Stromal cell of bone marrow (primary cell): ENCODE data around the gene ZNF841.
"Not testable (repeated sequence)": the region's sequence is repeated elsewhere in the genome, so short reads cannot be mapped to it uniquely, and the experiment has no call there.

Source experiments
- DNase-seq: peaks from one replicate; pipeline ENCODE4 v3.0.0-alpha.2; 2012; ENCODE audit warnings: low read depth

The ZNF841 gene

DNA sequence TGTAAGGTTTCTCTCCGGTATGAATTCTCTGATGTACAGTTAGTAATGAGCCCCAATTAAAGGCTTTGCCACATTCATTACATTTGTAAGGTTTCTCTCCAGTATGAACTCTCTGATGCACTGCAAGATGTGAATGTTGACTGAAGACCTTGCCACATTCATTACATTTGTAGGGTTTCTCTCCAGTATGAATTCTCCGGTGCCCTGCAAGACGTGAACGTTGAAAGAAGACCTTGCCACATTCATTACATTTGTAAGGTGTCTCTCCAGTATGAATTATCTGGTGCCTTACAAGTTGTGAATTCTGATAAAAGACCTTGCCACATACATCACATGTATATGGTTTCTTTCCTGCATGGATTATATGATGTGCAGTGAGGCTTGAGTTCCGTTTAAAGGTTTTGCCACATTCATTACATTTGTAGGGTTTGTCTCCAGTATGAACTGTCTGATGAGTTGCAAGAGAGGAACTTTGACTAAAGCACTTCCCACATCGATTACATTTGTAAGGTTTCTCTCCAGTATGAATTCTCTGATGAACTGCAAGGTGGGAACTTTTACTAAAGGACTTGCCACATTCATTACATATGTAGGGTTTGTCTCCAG lies 29.2 kb downstream of the ZNF841 start:
- no peak for DNase-seq

GRCh38 chr19:52065399-52065798 lies 30.2 kb downstream of the ZNF841 start:
- no peak for DNase-seq

GRCh38 chr19:52056480-52056879 lies 39.1 kb downstream of the ZNF841 start:
- not testable (repeated sequence) for DNase-seq

DNA sequence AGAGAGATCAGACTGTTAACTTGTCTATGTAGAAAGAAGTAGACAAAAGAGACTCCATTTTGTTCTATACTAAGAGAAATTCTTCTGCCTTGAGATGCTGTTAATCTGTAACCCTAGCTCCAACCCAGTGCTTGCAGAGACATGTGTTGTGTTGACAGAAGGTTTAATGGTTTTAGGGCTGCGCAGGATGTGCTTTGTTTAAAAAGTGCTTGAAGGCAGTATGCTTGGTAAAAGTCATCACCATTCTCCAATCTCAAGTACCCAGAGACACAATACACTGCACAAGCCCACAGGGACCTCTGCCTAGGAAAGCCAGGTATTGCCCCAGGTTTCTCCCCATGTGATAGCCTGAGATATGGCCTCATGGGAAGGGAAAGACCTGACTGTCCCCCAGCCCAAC lies 43.8 kb downstream of the ZNF841 start:
- not testable (repeated sequence) for DNase-seq

DNA sequence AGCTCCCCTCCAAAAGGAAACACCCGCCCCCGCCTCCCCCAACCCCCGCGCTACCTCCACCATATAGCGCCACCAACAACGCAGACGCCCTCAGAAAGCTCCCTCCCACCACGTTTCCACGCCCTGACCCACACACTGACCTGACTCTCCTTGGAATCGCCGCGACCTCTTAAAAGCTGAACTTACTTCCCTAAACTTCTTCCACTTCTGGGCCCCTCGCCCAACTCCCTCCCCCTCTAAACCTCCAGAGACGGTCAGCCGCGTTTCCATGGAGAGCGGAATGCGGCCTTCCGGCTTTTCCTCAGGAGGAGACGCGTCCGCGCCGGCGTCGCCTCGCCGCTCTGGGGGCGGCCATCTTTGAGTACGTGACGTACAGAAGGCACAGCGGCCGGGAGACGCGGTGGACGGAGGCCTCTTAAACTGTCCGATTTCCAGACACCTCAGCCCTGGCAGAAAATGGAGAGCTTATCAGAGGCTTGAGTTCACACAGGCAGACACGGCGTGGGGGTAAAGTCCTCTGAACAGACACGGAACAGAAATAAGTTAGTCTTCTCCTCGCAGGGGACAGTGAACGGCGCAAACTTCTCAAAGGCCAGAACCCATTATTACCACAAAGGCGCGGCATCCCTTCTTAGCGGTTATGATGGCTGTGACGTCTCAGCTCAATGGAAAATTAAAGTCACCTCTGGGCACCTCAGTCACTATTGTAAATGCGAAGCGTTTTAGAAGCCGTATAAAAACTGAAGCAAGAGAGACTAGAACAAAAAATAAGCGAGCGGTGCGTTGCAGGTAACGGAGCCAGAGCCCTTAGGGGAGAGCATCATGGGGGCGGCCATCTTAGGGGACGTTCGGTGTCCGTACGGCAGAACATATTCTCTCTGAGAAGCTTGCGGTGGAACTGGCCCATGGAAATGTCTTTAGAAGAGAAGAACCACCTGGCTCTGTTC lies 46.7 kb downstream of the ZNF841 start, which contains the start of gene ZNF432:
Gene ZNF432, minus strand, starts transcription at position 284 of the 947 bp plus-strand sequence. CDS start 1,970 bp downstream, outside the sequence.
- peak; percentile 92 for DNase-seq

DNA sequence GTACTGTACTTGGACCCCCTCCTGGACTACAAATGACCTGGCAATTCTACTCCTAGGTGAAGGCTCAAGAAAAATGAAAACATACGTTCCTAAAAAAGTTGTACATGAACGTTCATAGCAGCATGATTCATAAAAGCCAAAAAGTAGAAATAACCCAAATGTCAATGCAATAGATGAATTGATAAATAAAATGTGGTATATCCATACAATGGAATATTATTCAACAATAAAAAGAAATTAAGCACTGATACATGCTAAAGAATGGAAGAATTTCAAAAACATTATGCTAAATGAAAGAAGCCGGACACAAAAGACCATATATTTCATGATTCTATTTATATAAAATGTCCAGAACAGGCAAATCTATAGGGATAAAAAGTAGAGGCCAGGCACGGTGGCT lies 56.4 kb downstream of the ZNF841 start:
- DNase-seq: no peak

DNA sequence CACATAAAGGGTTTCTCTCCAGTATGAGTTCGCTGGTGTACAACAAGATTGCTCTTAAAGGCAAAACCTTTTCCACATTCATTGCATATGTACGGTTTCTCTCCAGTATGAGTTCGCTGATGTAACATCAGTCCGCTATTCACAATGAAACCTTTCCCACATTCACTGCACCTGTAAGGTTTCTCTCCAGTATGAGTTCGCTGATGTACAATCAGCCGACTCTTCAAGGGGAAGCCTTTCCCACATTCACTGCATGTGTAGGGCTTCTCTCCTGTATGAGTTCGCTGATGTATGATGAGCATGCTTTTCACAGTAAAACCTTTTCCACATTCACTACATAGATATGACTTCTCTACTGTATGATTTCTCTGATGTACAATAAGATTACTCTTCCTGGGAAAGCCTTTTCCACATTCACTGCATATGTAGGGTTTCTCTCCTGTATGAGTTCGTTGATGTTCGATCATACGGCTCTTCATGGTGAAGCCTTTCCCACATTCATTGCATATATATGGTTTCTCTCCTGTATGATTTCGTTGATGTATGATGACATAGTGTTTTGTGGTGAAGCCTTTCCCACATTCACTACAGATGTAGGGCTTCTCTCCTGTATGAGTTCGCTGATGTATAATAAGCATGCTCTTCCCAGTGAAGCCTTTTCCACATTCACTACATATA lies 61.4 kb downstream of the ZNF841 start:
- DNase-seq: no peak

DNA sequence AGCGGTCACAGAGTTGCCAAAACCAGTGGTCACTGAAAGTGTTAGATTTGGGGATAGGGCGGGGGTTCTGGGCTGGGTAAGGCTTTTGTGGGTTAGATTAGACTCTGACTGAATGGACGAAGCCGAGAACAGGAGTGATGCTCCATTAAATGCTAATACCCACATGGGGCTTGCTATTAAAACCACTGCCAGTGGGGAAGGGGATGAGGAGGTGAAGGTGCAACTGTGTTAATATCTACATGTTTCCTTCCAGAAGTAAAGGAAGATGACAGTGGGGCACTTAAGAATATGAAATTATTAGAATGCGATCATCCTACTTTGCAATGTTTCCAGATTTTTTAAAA lies 66.8 kb downstream of the ZNF841 start:
- DNase-seq: no peak

DNA sequence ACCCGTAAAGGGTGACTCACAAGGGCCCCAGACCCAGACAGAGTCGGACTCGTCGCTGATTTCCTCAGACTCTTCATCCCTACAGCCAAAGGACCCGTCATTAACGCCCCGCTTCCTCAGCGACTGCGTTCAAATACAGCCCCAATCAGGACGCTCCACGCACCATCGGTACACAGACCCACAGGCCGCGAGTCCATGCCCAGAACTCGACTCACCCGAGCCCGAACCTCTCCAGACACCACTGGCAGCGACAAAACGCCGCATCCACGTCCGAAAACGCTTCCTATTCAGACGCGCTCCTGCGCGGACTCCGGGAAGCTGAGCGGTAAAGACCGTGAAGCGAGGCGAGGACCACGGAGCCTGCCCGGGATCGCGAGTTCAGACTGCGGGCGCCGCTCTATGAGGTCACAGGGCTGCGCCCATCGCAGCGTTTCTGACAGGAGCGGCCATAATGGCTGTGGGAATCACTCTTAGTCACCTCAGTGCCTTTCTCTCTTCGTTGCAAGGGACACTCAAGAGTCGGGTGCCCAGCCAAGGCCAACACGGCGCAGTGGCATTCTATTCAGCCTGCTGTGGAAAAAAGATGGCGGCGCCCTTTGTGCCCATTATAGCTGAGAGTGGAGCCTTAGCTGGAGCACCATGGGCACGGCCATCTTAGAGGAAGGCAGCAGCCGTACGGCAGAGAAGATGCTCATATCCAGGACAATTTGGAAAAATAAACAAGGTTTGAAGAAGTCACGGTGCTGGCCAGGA lies 67.4 kb downstream of the ZNF841 start, which contains the start of gene ZNF614:
Gene ZNF614, minus strand, starts transcription at position 353 of the 753 bp plus-strand sequence. CDS start 2,634 bp downstream, outside the sequence.
- DNase-seq: peak; percentile 83

- DNase-seq: not testable (repeated sequence)
Measured at GRCh38 chr19:52026255-52026990, 69.1 kb downstream of the ZNF841 start.

GRCh38 chr19:52024478-52024877 lies 71.1 kb downstream of the ZNF841 start:
- DNase-seq: not testable (repeated sequence)

- no peak for DNase-seq
Measured at GRCh38 chr19:52022193-52022592, 73.4 kb downstream of the ZNF841 start.

DNA sequence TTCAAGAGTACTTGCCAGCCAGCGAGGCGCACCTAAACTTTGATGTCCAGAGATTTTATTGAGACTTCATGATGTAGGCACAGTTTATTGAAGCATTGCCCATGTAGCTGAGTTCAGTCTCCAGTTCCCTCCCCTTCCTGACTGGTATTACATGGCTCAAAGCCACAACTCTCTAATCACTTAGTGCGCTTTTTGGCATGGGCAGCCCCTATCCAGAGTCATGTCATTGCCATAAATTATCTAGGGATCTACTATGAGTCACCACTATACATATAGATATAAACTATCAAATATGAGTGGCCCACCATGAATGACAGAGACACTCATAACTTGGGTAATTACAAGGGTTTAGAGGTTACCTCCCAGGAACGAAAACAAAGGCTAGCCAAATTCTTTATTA lies 75.1 kb downstream of the ZNF841 start:
- no peak for DNase-seq
